ENCODE data around the gene LY6G6F. TPM values are rescaled to one million over a fixed set of nuclear protein-coding genes. Genes with fewer than 3 reads are reported as not detected.
"Not testable (repeated sequence)": the region's sequence is repeated elsewhere in the genome, so short reads cannot be mapped to it uniquely, and the experiment has no call there.

Gene LY6G6F
- total RNA-seq, 2 experiments from 2014 or later: not detected

- H3K4me3 Mint-ChIP-seq: no peak overlapping the region
- no peak for TF ChIP-seq CTCF (IDR thresholded peaks at IDR 0.05)
- ChIA-PET CTCF (no interaction called here), POLR2A (no interaction called here)
- no peaks in the 10 kb centered on the region for H3K9me3 Mint-ChIP-seq
- peaks cover 11% of the 10 kb centered on the region for H3K4me1 Mint-ChIP-seq (ENCODE audit: low read depth)
- ATAC-seq: no peak
- no peaks in the 10 kb centered on the region for H3K36me3 Mint-ChIP-seq (ENCODE audit: low read depth)
- intact Hi-C loops (cut with micrococcal nuclease): no loop called here
- DNase-seq: no peak
- H3K27me3 Mint-ChIP-seq: no peaks in the 10 kb centered on the region
- H3K27ac Mint-ChIP-seq: no peak overlapping the region
Observed at GRCh38 chr6:31707701-31708100, 1.0 kb downstream of the LY6G6F start.

GRCh38 chr6:31708224-31708623, 1.6 kb downstream of the LY6G6F start:
- H3K36me3 Mint-ChIP-seq (ENCODE audit: low read depth): no peaks in the 10 kb centered on the region
- TF ChIP-seq CTCF (IDR thresholded peaks at IDR 0.05): no peak
- POLR2A ChIA-PET: no interaction called here
- H3K27ac Mint-ChIP-seq: no peak overlapping the region
- no peak overlapping the region for H3K4me3 Mint-ChIP-seq
- intact Hi-C loops (cut with micrococcal nuclease): no loop called here
- DNase-seq (no peak), ATAC-seq (no peak)
- CTCF ChIA-PET: no interaction called here
- no peaks in the 10 kb centered on the region for H3K9me3 Mint-ChIP-seq
- H3K27me3 Mint-ChIP-seq: no peaks in the 10 kb centered on the region
- H3K4me1 Mint-ChIP-seq (ENCODE audit: low read depth): peaks cover 12% of the 10 kb centered on the region

GRCh38 chr6:31709157-31709556, 2.5 kb downstream of the LY6G6F start:
- H3K4me3 Mint-ChIP-seq; H3K27me3 Mint-ChIP-seq; intact Hi-C loops (cut with micrococcal nuclease); H3K36me3 Mint-ChIP-seq (ENCODE audit: low read depth); H3K27ac Mint-ChIP-seq; POLR2A ChIA-PET; ATAC-seq; DNase-seq; H3K9me3 Mint-ChIP-seq; CTCF ChIA-PET: not testable (repeated sequence)
- peaks cover 13% of the 10 kb centered on the region for H3K4me1 Mint-ChIP-seq (ENCODE audit: low read depth)

GRCh38 chr6:31710523-31711219, 4.0 kb downstream of the LY6G6F start:
- Mint-ChIP-seq H3K4me1 (ENCODE audit: low read depth) (peaks cover 14% of the 10 kb centered on the region), H3K27ac (no peak overlapping the region), H3K36me3 (ENCODE audit: low read depth) (no peaks in the 10 kb centered on the region), H3K4me3 (no peak overlapping the region), H3K27me3 (no peaks in the 10 kb centered on the region), H3K9me3 (no peaks in the 10 kb centered on the region)
- intact Hi-C loops (cut with micrococcal nuclease): no loop called here
- ChIA-PET CTCF (interaction anchor here (0.9 to 2.0 kb wide), 4 partner anchors 13 to 59 kb away, joined by 3 to 5 read pairs (median 4); partner anchors contain the start of gene MPIG6B), POLR2A (interaction anchor here (0.6 kb wide), 1 partner anchor 20 kb away, joined by 3 read pairs; no protein-coding TSS in a partner anchor)
- no peak for DNase-seq
- ATAC-seq: no peak
- no peak for TF ChIP-seq CTCF (IDR thresholded peaks at IDR 0.05)

GRCh38 chr6:31711233-31711632, 4.6 kb downstream of the LY6G6F start:
- no peak for TF ChIP-seq CTCF (IDR thresholded peaks at IDR 0.05)
- Mint-ChIP-seq H3K27me3 (no peaks in the 10 kb centered on the region), H3K9me3 (no peaks in the 10 kb centered on the region), H3K27ac (no peak overlapping the region), H3K4me1 (ENCODE audit: low read depth) (peaks cover 14% of the 10 kb centered on the region), H3K4me3 (no peak overlapping the region), H3K36me3 (ENCODE audit: low read depth) (no peaks in the 10 kb centered on the region)
- ATAC-seq (peak; percentile 39), DNase-seq (no peak)
- intact Hi-C loops (cut with micrococcal nuclease): no loop called here
- CTCF ChIA-PET: interaction anchor here (0.6 to 2.0 kb wide), 5 partner anchors 12 to 102 kb away, joined by 3 to 5 read pairs (median 3); partner anchors contain the start of gene MPIG6B
- POLR2A ChIA-PET: interaction anchor here (0.6 kb wide), 1 partner anchor 20 kb away, joined by 3 read pairs; no protein-coding TSS in a partner anchor

Data from activated CD8-positive, alpha-beta T cell treated with anti-CD3 and anti-CD28 coated beads for 36 hours (primary cell).